Measurements from ENCODE around the gene CCDC54. TPM values are rescaled to one million over a fixed set of nuclear protein-coding genes. Genes with fewer than 3 reads are reported as not detected.
A peak's percentile ranks its signal among the peaks of the same experiment; 100 is the strongest.
"Not testable (repeated sequence)": the region's sequence is repeated elsewhere in the genome, so short reads cannot be mapped to it uniquely, and the experiment has no call there.

CCDC54 gene
- total RNA-seq (2014; rRNA removed; shearing (Covaris generic)), result not detected in 2 replicates
- not detected in 2 replicates for polyA plus RNA-seq (2014; cell fraction: nucleus; rRNA removed)

GRCh38 chr3:107377151-107377550 lies at the start of gene CCDC54:
CCDC54 (plus strand) TSS chr3:107377439; CDS start chr3:107377588, 149 bp downstream.
- DNase-seq (ENCODE audit: extremely low read depth, low read depth), result no peak

- DNase-seq (ENCODE audit: extremely low read depth, low read depth), result no peak
These were observed 49.2 kb upstream of the CCDC54 start for GRCh38 chr3:107328069-107328468.

- no peak for DNase-seq (ENCODE audit: extremely low read depth, low read depth)
These were observed 48.2 kb upstream of the CCDC54 start for GRCh38 chr3:107329088-107329487.

GRCh38 chr3:107339690-107340089 lies 37.5 kb upstream of the CCDC54 start:
- not testable (repeated sequence) for DNase-seq (ENCODE audit: extremely low read depth, low read depth)

GRCh38 chr3:107344722-107345121 lies 32.5 kb upstream of the CCDC54 start:
- DNase-seq (ENCODE audit: extremely low read depth, low read depth), result no peak

- no peak for DNase-seq (ENCODE audit: extremely low read depth, low read depth)
These were observed 31.3 kb upstream of the CCDC54 start for GRCh38 chr3:107345822-107346405.

- DNase-seq (ENCODE audit: extremely low read depth, low read depth), result no peak
These were observed 30.7 kb upstream of the CCDC54 start for GRCh38 chr3:107346564-107346963.

DNA sequence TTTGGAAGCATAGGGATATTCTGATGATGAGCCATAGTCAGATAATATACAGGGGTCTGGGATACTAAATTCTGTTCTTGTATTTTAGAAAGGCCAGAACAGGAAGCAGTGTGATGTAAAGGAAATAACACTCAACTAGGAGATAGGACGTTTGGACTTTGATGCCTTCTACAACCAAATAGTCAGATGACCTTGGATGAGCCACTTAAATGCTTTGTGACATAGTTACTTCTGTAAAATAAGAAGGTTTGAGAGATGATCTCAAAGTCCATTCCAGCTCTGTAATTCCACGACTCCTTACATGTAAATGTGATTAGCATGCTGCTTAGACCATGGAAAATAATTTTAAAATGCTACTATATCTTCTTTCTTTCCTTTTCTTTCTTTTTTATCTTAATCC lies 29.5 kb upstream of the CCDC54 start:
- DNase-seq (ENCODE audit: extremely low read depth, low read depth), result no peak

- no peak for DNase-seq (ENCODE audit: extremely low read depth, low read depth)
These were observed 20.5 kb upstream of the CCDC54 start for GRCh38 chr3:107356706-107357105.

DNA sequence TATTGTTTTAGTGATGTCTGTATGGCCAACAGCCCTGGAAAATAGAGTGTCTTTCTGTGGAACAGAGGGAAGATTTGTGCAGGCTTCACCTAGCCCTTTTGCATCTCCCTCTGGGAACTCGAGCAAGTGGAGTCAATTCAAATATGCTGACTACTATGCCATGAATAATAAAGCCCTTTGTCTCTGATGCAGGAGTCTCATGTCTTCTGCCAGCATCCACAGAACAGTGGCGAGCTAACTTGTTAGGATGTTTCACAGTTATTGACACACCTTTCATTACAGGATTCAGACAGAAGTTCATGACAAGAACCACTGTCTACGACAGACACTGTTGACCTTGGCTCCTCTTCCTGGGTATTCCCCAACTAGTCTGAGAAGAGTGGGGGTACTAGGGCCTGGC lies 15.6 kb upstream of the CCDC54 start:
- no peak for DNase-seq (ENCODE audit: extremely low read depth, low read depth)

GRCh38 chr3:107365051-107365450 lies 12.2 kb upstream of the CCDC54 start:
- no peak for DNase-seq (ENCODE audit: extremely low read depth, low read depth)

DNA sequence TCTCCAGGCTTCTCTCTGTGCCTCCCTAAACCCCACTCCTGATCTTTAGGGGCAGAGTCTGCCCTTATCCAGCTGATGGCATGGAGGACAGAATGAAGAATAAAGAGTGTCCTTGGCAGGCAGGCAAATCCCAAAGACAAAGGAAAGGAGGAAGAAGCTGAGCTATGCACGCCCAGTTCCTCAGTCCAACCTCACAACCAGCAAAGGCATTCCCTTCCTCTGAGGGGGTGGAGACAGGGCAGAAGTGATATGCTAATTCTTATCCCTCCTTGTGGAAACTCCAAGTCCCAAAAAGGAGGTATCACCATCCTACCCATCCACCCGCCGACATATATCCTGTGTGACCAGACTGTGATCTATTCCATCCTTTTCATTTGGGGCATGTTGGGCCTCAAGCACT lies 10.5 kb upstream of the CCDC54 start:
- no peak for DNase-seq (ENCODE audit: extremely low read depth, low read depth)

DNA sequence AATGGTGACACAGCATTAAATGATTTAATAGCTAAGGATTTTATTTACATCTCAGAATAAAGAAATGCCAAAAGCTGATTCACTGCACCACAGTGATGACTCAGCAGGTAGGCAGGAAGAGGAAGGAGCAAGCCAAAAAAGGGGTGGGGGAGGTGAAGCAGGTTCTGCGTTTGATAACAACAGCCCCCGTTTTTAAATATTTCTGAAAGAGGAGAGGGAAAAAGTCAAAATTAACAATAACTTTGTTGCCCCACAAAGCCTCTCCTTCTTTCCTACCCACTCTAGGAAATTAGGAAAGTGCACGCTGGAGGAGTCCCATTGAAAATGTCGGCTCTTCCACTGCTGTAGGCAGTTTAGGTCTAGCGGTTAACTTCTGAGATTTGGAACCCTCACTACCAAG lies 9.9 kb upstream of the CCDC54 start:
- DNase-seq (ENCODE audit: extremely low read depth, low read depth), result peak; percentile 14

GRCh38 chr3:107368654-107369398 lies 8.4 kb upstream of the CCDC54 start:
- no peak for DNase-seq (ENCODE audit: extremely low read depth, low read depth)

DNA sequence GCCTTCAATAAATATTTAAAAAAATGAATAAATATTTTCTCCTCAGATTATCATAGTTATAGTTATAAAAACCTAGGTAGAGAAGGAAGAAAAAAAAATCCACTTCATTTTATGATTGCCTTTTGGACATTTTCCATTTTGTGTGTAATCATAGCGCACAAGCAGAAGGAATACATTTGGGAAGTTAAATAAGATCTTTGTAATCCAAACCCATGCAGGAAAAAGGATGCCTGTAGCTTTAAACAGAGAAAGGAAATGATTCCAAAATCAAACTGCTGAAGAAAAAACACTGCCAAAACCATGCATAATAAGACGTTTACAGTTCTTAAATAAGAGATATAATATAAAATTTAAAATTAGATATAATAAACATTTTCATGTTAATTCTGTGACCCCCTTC lies 7.4 kb upstream of the CCDC54 start:
- no peak for DNase-seq (ENCODE audit: extremely low read depth, low read depth)

GRCh38 chr3:107370907-107371306 lies 6.3 kb upstream of the CCDC54 start:
- DNase-seq (ENCODE audit: extremely low read depth, low read depth), result no peak

GRCh38 chr3:107372506-107372905 lies 4.7 kb upstream of the CCDC54 start:
- no peak for DNase-seq (ENCODE audit: extremely low read depth, low read depth)

GRCh38 chr3:107373896-107374295 lies 3.3 kb upstream of the CCDC54 start:
- no peak for DNase-seq (ENCODE audit: extremely low read depth, low read depth)

GRCh38 chr3:107375682-107376081 lies 1.6 kb upstream of the CCDC54 start:
- DNase-seq (ENCODE audit: extremely low read depth, low read depth), result no peak

DNA sequence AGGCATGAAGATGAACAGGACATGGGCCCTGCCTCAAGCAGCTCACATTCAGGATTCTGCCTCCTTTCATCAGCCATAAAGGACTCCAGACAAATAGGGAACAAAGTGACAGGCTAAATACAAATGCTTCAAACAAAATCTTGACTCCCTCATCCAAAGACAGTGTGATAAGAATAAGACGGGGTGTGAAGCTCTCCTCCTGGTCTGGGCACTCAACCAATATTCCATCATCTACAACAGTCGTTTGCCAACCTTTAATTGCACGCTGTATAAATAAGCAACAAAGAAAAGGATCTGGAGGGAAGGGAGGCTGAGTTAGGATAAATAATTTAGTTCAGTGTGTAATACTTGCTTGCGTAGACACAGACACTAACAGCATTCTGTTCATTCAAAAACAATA lies 5.4 kb downstream of the CCDC54 start:
- no peak for DNase-seq (ENCODE audit: extremely low read depth, low read depth)

- DNase-seq (ENCODE audit: extremely low read depth, low read depth), result no peak
These were observed 7.2 kb downstream of the CCDC54 start for GRCh38 chr3:107384428-107384827.

- DNase-seq (ENCODE audit: extremely low read depth, low read depth), result no peak
These were observed 7.7 kb downstream of the CCDC54 start for GRCh38 chr3:107384907-107385306.
